ENCODE results near the gene GABRB3. TPM values are rescaled to one million over a fixed set of nuclear protein-coding genes. Genes with fewer than 3 reads are reported as not detected.

Gene GABRB3
- polyA plus RNA-seq, 1 donor (not counting 4 experiments of a cell fraction or from before 2014, with no cell fraction given), result 0.81 TPM

GRCh38 chr15:26676115-26676514 is 96.8 kb downstream of the GABRB3 start:
- Histone ChIP-seq H2AFZ (ENCODE audit: control insufficient read depth, low read length) (no peak overlapping the region), H3K9me1 (ENCODE audit: control insufficient read depth, extremely low read depth, insufficient read depth, low read length) (no peaks in the 10 kb centered on the region), H3K27me3 (ENCODE audit: control insufficient read depth, extremely low read depth, insufficient read depth, low read length) (no peaks in the 10 kb centered on the region), H3K4me3 (ENCODE audit: control insufficient read depth in 2 of 3, extremely low read depth in 1 of 3, insufficient read depth in 2 of 3, low read depth in 1 of 3, low read length in 3 of 3) (no peak overlapping the region), H3K36me3 (ENCODE audit: control insufficient read depth in 2 of 2, extremely low read depth in 1 of 2, insufficient read depth in 2 of 2, low read length in 2 of 2) (no peaks in the 10 kb centered on the region), H3K9ac (ENCODE audit: control insufficient read depth, extremely low read depth, insufficient read depth, low read length) (no peak overlapping the region), H4K20me1 (ENCODE audit: control insufficient read depth, extremely low read depth, insufficient read depth, low read length) (no peaks in the 10 kb centered on the region), H3K27ac (ENCODE audit: control insufficient read depth, insufficient read depth, low read length) (no peak overlapping the region), H3K79me2 (ENCODE audit: control insufficient read depth, insufficient read depth, low read length) (no peaks in the 10 kb centered on the region), H3K4me1 (ENCODE audit: control insufficient read depth, extremely low read depth, insufficient read depth, low read length) (no peaks in the 10 kb centered on the region), H3K4me2 (ENCODE audit: control insufficient read depth, extremely low read depth, insufficient read depth, low read depth, low read length) (no peak overlapping the region), H3K9me3 (ENCODE audit: control insufficient read depth, low read depth, low read length) (peaks cover 2% of the 10 kb centered on the region)
- no peak for TF ChIP-seq EZH2 (IDR thresholded peaks at IDR 0.05; ENCODE audit: low read length)
- TF ChIP-seq CTCF (optimal IDR thresholded peaks at IDR 0.05 in 1 of 3, IDR thresholded peaks at IDR 0.05 in 1 of 3, conservative IDR thresholded peaks at IDR 0.05 in 1 of 3; ENCODE audit: extremely low read depth in 1 of 3, insufficient read depth in 2 of 3, low read length in 3 of 3), result no peak
- FAIRE-seq, result no peak
- DNase-seq (ENCODE audit: low read depth, low spot score), result no peak
- dilution Hi-C loops (cut with MboI; ENCODE audit: extremely low pct_ligation_motif_present, low sequenced_read_pairs), result no loop called here

- dilution Hi-C loops (cut with MboI; ENCODE audit: extremely low pct_ligation_motif_present, low sequenced_read_pairs), result no loop called here
- Histone ChIP-seq H3K4me1 (ENCODE audit: control insufficient read depth, extremely low read depth, insufficient read depth, low read length) (no peaks in the 10 kb centered on the region), H3K9me3 (ENCODE audit: control insufficient read depth, low read depth, low read length) (peaks cover 2% of the 10 kb centered on the region), H3K27me3 (ENCODE audit: control insufficient read depth, extremely low read depth, insufficient read depth, low read length) (no peaks in the 10 kb centered on the region), H3K9ac (ENCODE audit: control insufficient read depth, extremely low read depth, insufficient read depth, low read length) (no peak overlapping the region), H4K20me1 (ENCODE audit: control insufficient read depth, extremely low read depth, insufficient read depth, low read length) (no peaks in the 10 kb centered on the region), H3K79me2 (ENCODE audit: control insufficient read depth, insufficient read depth, low read length) (no peaks in the 10 kb centered on the region), H3K4me2 (ENCODE audit: control insufficient read depth, extremely low read depth, insufficient read depth, low read depth, low read length) (no peak overlapping the region), H3K4me3 (ENCODE audit: control insufficient read depth in 2 of 3, extremely low read depth in 1 of 3, insufficient read depth in 2 of 3, low read depth in 1 of 3, low read length in 3 of 3) (no peak overlapping the region), H3K27ac (ENCODE audit: control insufficient read depth, insufficient read depth, low read length) (no peak overlapping the region), H3K9me1 (ENCODE audit: control insufficient read depth, extremely low read depth, insufficient read depth, low read length) (no peaks in the 10 kb centered on the region), H2AFZ (ENCODE audit: control insufficient read depth, low read length) (no peak overlapping the region), H3K36me3 (ENCODE audit: control insufficient read depth in 2 of 2, extremely low read depth in 1 of 2, insufficient read depth in 2 of 2, low read length in 2 of 2) (no peaks in the 10 kb centered on the region)
- TF ChIP-seq CTCF (optimal IDR thresholded peaks at IDR 0.05 in 1 of 3, IDR thresholded peaks at IDR 0.05 in 1 of 3, conservative IDR thresholded peaks at IDR 0.05 in 1 of 3; ENCODE audit: extremely low read depth in 1 of 3, insufficient read depth in 2 of 3, low read length in 3 of 3), result no peak
- no peak for TF ChIP-seq EZH2 (IDR thresholded peaks at IDR 0.05; ENCODE audit: low read length)
- FAIRE-seq (no peak), DNase-seq (ENCODE audit: low read depth, low spot score) (no peak)
Observed at GRCh38 chr15:26674467-26674866, 98.4 kb downstream of the GABRB3 start.
